ENCODE measurements around the gene GREB1.

DNA sequence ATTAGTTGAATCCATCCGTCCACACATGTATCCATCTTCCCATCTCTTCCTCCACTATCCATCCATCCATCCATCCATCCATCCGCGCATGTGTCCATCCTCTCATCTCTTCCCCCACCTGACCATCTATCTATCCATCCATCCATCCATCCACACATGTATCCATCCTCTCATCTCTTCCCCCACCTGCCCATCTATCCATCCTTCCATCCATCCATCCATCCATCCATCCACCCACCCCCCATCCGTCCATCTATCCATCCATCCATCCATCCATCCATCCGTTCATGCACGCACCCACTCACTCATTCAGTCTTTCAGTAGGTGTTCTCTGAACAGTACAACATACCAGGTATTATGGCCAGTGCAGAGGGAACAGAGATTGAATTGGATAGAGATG lies 18.9 kb upstream of the GREB1 start:
- TF ChIP-seq, protein P1, sequence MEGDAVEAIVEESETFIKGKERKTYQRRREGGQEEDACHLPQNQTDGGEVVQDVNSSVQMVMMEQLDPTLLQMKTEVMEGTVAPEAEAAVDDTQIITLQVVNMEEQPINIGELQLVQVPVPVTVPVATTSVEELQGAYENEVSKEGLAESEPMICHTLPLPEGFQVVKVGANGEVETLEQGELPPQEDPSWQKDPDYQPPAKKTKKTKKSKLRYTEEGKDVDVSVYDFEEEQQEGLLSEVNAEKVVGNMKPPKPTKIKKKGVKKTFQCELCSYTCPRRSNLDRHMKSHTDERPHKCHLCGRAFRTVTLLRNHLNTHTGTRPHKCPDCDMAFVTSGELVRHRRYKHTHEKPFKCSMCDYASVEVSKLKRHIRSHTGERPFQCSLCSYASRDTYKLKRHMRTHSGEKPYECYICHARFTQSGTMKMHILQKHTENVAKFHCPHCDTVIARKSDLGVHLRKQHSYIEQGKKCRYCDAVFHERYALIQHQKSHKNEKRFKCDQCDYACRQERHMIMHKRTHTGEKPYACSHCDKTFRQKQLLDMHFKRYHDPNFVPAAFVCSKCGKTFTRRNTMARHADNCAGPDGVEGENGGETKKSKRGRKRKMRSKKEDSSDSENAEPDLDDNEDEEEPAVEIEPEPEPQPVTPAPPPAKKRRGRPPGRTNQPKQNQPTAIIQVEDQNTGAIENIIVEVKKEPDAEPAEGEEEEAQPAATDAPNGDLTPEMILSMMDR (conservative IDR thresholded peaks at IDR 0.05), result no peak
- no peak for TF ChIP-seq ZFX (IDR thresholded peaks at IDR 0.05)

Data from C4-2B (cell line).